Measurements from ENCODE around the gene SLC15A4. TPM values are rescaled to one million over a fixed set of nuclear protein-coding genes. Genes with fewer than 3 reads are reported as not detected.
"Not testable (repeated sequence)": the region's sequence is repeated elsewhere in the genome, so short reads cannot be mapped to it uniquely, and the experiment has no call there.

SLC15A4 gene
- 17.4 and 25.2 TPM in 2 replicates for total RNA-seq

- peak; percentile 93 to 94 for DNase-seq (ENCODE audit: low read depth in 2 of 2)
Measured at GRCh38 chr12:128823916-128824839, at the start of gene SLC15A4. SLC15A4 (minus strand) TSS chr12:128823958; CDS start chr12:128823943, 15 bp downstream.

- no peak for DNase-seq (ENCODE audit: low read depth in 2 of 2)
Measured at GRCh38 chr12:128872303-128872702, 48.5 kb upstream of the SLC15A4 start.

GRCh38 chr12:128871516-128871892, 47.7 kb upstream of the SLC15A4 start:
- no peak for DNase-seq (ENCODE audit: low read depth in 2 of 2)

- DNase-seq (ENCODE audit: low read depth in 2 of 2): no peak
Measured at GRCh38 chr12:128867466-128867865, 43.7 kb upstream of the SLC15A4 start.

DNA sequence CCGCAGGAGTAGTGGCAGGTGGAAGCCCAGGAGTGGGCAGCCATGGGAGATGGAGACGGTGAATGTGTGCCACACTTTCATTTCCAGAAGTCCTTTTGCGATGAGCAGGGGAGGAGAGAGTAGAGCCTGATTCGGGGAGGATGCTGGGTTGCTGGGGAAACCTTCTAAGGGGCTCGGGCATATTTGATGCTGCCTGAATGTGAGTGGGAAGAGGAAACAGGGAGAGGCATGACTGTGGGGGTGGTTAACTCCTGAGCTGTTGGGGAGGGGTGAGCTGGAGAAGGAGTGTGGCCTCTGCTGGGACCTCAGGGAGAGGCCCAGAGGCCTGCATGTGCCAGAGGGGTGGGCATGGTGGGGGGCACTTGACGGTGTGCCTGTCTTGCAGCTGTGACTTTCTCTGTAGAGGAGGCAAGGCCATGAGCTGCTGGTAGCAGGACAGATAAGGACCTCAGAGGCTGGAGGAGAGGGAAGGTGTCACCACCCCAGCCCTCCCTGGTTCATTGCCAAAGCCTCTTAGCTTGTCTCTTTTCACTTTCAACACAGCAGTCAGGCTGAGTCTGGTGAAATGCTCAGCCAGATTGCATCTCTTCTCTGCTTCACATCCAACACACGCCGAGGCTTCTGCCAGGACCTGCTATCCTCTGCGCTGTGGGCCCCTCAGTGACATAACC, 40.9 kb upstream of the SLC15A4 start:
- no peak for DNase-seq (ENCODE audit: low read depth in 2 of 2)

DNA sequence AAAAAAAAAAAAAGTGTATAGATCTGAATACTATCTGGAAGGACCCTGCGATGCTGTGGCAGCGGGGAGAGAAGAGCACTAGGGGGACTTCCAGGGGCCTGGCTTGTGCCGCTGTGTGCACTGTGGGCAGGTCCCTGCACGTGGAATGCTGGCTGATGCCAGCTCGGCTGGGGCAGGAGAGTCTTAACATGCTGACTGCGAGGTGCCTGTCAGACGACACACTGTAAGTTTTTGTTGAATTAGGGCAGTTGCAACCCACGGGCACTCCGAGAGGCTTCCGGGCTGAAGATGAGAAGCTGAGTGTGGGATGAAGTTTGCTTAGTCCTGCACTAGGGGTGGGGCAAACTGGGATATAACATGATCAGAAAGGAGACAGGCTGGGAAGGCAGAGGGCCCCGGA, 40.2 kb upstream of the SLC15A4 start:
- DNase-seq (ENCODE audit: low read depth in 2 of 2): no peak

DNA sequence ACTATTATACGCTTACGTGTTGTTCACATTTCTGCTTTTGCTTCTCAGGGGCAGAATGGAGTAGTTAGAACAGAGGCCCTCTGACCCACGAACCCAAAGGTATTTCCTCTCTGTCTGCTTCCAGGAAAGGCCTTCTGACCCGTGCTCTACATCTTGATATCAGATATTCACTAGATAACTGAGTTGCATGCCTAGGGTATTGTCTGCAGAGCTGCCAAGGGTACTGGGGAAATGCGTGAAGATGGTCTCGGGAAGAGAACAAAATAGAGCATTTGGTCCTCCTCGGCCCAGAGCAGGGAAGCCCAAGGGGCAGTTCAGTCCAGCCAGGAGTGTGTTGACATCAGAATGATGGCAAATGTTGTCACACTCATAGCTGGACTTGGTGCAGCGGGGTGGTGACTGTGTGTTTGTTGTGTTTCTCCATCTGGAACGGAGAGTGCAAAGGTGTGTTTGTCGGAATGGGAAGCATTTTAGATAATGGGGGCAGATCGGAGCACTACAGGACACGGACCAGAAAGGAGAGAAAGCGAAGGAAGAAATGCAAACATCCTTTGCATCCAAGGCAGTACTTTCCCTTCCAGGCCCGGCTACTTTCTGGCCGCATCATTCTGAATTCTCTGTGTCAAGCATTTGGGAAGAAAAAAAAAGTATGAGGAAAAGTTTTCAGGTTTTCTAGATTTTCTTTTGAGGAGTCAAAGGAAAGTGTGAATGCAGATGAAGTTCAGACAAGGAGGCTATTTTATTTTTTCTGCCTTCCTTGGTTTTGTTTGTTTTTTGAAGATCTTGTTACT, 37.7 kb upstream of the SLC15A4 start:
- no peak for DNase-seq (ENCODE audit: low read depth in 2 of 2)

- DNase-seq (ENCODE audit: low read depth in 2 of 2): no peak
Measured at GRCh38 chr12:128859311-128859710, 35.6 kb upstream of the SLC15A4 start.

GRCh38 chr12:128857133-128857763, 33.5 kb upstream of the SLC15A4 start:
- DNase-seq (ENCODE audit: low read depth in 2 of 2): no peak

DNA sequence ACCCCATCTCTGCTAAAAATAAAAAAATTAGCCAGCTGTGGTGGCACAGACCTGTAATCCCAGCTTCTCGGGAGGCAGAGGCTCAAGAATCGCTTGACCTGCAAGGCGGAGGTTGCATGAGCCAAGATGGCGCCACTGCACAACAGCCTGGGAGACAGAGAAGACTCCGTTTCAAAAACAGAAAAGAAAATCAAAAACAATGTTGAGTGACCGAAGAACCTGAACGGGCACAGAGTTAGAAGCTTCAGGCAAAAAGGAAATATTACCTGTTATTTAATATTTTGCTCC, 33.0 kb upstream of the SLC15A4 start:
- no peak for DNase-seq (ENCODE audit: low read depth in 2 of 2)

- DNase-seq (ENCODE audit: low read depth in 2 of 2): no peak
Measured at GRCh38 chr12:128856035-128856790, 32.5 kb upstream of the SLC15A4 start.

DNA sequence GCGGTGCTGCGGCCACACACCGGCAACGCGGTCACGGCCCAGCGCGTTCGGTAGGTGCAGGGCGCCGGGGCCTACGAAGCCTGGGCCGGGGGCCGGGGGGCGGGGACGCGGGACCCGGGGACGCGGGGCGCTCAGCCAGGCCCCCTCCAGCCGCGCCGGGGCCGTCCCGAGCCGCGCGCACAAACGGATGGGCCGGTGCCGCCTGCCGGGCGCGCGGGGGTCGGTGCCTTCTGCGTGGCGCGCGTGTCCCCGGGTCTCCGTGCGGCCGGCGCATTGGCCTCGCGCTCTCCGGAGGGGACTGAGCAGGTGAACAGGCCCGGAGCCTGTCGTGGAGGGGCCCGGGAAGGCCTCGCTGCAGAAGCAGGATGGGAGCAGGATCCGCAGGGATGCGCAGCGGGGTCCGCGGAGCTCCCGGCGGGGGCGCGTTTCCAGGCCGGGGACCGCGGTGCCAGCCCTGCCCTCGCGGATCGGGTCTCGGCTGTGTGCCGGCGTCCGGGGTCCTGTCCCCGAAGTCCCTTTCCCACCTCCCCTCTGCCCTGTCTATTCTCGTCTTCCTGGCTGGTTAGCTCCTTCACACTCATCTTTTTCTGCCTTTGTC, 29.9 kb upstream of the SLC15A4 start:
- no peak for DNase-seq (ENCODE audit: low read depth in 2 of 2)

GRCh38 chr12:128852885-128853599, 29.3 kb upstream of the SLC15A4 start, which contains the start of gene GLT1D1:
GLT1D1 (plus strand) TSS chr12:128853478; CDS start chr12:128853582, 104 bp downstream.
- DNase-seq (ENCODE audit: low read depth in 2 of 2): no peak

DNA sequence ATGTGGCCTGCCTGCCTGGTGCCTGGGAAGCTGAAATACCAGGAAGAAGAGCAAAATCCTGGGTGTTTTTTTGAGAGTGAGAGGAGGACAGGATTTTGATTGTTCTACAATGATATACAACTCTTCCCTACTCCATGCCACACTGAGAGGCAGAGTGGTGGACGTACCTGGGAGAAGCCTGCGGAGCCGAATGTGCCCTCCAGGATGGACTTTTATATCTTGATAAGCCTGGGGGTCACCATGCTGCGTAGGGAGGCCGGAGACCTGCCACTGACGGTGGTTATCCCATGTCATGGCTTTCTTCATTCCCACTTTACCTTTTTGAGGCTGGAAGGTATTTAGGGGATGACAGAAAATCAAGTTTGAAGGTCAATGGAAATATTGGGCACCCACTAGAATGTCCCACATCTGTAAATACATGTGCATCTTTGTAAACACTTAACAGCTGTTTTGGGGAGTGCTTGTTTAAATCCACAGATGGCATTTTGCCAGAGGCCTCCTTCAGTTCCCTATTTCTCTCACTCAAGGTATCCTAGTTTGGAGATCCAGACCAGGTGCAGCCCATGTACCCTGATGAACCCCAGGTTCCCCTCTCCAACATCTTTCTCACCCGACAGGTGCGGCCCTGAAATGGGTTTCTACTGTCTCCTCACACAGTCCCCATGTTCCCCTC, 28.4 kb upstream of the SLC15A4 start:
- DNase-seq (ENCODE audit: low read depth in 2 of 2): no peak

DNA sequence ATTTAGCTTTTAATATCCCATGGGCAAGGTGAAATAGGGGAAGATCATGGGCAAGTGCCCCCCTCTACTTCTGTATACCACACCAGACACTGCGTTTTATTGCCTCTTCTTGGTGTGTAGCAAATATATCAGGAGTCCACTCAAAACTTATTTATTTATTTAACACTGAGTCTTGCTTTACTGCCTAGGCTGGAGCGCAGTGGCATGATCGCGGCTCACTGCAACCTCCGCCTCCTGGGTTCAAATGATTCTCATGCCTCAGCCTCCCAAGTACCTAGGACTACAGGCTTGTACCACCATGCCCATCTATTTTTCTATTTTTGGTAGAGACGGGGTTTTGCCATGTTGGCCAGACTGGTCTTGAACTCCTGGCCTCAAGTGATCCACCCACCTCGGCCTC, 27.7 kb upstream of the SLC15A4 start:
- DNase-seq (ENCODE audit: low read depth in 2 of 2): not testable (repeated sequence)

GRCh38 chr12:128850400-128850799, 26.6 kb upstream of the SLC15A4 start:
- no peak for DNase-seq (ENCODE audit: low read depth in 2 of 2)

GRCh38 chr12:128849806-128850205, 26.0 kb upstream of the SLC15A4 start:
- DNase-seq (ENCODE audit: low read depth in 2 of 2): not testable (repeated sequence)

DNA sequence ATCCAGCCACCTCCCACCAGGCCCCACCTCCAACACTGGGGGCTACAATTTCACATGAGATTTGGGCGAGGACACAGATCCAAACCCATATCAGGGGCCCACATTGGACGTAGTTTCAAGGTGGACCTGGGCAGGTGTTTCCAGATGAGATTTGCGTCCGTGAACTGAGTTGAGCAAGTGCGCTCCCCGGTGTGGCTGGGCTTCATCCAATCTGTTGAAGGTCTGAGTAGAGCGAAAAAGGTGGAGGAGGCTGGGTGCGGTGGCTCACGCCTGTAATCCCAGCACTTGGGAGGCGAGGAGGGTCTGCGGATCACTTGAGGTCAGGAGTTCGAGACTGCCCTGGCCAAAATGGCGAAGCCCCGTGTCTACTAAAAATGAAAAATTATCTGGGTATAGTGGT, 24.6 kb upstream of the SLC15A4 start:
- no peak for DNase-seq (ENCODE audit: low read depth in 2 of 2)

GRCh38 chr12:128846671-128847070, 22.9 kb upstream of the SLC15A4 start:
- not testable (repeated sequence) for DNase-seq (ENCODE audit: low read depth in 2 of 2)

All from lung microvascular endothelial cell (primary cell).